Skeletal muscle satellite cell (primary cell): ENCODE results near the gene RPLP2.
A peak's percentile ranks its signal among the peaks of the same experiment; 100 is the strongest.

Experiments
- H3K27me3 ChIP-seq: 2 replicates; pipeline ENCODE4 v1.7.0; 2013; ENCODE audit warnings: low read length; ENCODE audit not compliant: control insufficient read depth, insufficient read depth
- H3K36me3 ChIP-seq: 2 replicates; pipeline ENCODE4 v1.7.0; 2013; ENCODE audit warnings: mild to moderate bottlenecking, control low read depth, low read length; ENCODE audit not compliant: insufficient read depth
- H3K4me1 ChIP-seq: 2 replicates; pipeline ENCODE4 v1.7.0; 2013; ENCODE audit warnings: low read length; ENCODE audit not compliant: control insufficient read depth, insufficient read depth
- H3K4me2 ChIP-seq: 2 replicates; pipeline ENCODE4 v1.7.0; 2013; ENCODE audit warnings: mild to moderate bottlenecking, low read length
- H3K4me3 ChIP-seq: 2 replicates; pipeline ENCODE4 v1.7.0; 2013; ENCODE audit warnings: low read length
- H3K9ac ChIP-seq: 2 replicates; pipeline ENCODE4 v1.7.0; 2013; ENCODE audit warnings: mild to moderate bottlenecking, low read depth, low read length, moderate library complexity
- H3K9me3 ChIP-seq: replicated peaks from 2 replicates; pipeline ENCODE4 v1.7.0; 2013; ENCODE audit warnings: mild to moderate bottlenecking, control low read depth, low read length

The RPLP2 gene

DNA sequence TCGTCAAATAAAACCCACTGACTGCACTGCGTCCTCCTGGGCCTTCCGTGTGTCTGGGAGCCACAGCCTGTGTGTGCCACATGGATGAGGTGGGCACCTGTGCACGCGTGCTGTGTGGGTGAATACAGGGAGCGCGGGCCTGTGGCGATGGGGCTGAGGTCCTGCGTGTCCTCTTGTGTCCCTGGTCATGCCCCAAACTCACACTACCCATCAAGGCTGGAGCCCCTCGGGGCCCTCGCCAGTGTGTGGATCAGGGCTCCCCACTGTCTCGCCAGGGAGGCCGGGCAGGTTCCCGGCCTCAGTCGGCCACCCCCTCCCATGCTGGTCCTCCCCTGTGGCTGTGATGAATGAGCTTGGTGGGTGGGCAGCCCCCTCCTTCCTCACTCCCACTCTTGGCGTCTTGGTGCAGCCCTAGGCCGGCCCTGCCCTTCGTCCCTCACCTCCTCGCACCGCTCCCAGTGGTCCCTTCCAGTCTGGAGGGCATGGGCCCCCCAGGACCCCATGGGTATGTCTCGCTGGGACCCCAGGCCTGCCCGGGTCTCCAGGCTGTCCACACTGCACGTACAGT, 22.3 kb downstream of the RPLP2 start:
- H3K36me3 ChIP-seq = peaks cover 13% of the 10 kb centered on the region
- peak overlapping the region; percentile 73 for H3K9ac ChIP-seq
- H3K4me2 ChIP-seq = peak overlapping the region; percentile 98
- H3K4me1 ChIP-seq = peaks cover 72% of the 10 kb centered on the region
- H3K4me3 ChIP-seq = peak overlapping the region; percentile 77
- H3K9me3 ChIP-seq = no peaks in the 10 kb centered on the region
- H3K27me3 ChIP-seq = peaks cover 2% of the 10 kb centered on the region

DNA sequence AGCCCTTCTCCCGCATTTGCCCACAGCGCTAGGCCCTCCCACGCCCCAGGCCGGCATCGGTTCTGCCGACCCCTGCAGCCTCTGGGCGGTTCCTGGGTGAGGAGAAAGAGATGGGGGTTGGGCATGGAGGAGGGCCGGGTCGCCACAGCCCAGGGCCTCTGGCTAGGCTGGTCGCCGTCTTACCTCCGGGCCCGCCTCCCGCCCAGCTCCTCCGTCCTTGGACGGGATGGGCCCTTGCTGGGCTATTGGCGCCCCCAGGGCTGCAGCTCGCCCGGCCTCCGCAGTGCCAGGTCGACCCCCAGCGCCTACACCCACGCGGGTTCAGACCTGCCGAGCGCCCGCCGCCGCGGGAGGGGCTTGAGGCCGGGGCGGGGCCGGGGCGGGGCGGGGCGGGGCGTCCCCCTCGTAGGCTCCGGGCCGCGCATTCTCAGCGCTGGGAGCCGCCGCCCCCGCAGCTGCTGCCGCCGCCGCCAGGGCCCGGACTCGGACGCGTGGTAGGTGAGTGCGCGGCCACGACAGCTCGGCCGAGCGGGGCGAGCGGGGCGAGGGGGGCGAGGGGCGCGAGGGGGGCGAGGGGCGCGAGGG, 22.9 kb downstream of the RPLP2 start, which contains the start of gene CD151:
Gene CD151 (plus strand): TSS at position 424 of the 585 bp plus-strand sequence. CDS start 3,118 bp downstream, outside the sequence.
- Histone ChIP-seq H3K27me3 (peaks cover under 1% of the 10 kb centered on the region), H3K4me1 (peaks cover 72% of the 10 kb centered on the region), H3K36me3 (peaks cover 19% of the 10 kb centered on the region), H3K4me2 (peak within 1 kb of the TSS; percentile 98), H3K9me3 (no peaks in the 10 kb centered on the region), H3K4me3 (peak within 1 kb of the TSS; percentile 92), H3K9ac (peak within 1 kb of the TSS; percentile 97)

DNA sequence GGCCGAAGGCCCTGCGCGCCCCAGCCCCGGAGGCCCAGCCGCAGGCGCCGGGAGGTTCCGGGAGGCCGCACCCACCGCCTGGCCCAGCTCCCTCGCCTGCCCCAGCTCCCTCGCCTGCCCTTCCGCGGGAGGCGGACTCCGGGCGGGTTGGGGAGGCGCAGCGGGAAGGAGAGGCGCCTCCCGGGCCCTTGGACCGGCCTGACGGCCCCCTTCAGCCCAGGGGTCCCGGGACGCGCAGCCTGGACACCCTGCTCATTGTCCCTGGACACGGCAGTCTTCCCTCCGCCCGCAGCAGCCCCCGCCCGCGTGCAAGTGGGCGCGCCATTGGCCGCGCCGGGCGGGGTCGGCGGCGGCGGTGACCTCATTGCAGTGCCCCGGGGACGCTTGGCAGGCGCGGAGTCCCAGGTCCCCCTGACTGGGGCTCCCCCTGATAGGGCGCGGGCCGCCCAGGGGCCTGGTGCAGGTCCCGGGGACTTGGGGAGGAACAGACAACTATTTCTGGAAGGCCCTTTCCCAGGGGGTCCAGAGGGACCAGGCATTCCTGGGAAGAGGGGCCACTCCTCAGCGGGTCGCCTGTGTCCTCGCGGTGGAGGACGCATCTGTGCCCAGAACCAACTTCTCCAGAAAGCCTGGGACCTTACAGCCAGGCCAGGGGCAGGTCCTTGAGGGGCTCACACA, 23.5 kb downstream of the RPLP2 start:
- Histone ChIP-seq H3K9ac (peak overlapping the region; percentile 97), H3K4me2 (peak overlapping the region; percentile 97), H3K4me1 (peaks cover 76% of the 10 kb centered on the region), H3K27me3 (no peaks in the 10 kb centered on the region), H3K36me3 (peaks cover 24% of the 10 kb centered on the region), H3K9me3 (no peaks in the 10 kb centered on the region), H3K4me3 (peak overlapping the region; percentile 92)

DNA sequence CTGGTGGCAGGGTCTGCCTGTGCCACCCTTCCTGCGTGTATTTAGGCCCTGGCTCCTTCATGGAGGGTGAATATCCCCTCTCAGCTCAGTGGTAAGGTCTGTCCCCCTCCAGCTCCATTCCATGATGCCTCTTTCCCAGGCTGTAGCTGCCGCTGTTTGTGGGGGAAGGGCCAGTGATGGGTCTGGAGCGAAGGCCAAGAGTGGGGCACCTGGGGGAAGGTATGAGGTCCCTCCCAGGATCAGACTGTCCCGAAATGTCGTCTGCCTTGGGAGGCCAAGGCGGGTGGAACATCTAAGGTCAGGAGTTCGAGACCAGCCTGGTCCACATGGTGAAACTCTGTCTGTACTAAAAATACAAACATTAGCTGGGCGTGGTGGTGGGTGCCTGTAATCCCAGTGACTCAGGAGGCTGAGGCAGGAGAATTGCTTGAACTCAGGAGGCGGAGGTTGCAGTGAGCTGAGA, 24.1 kb downstream of the RPLP2 start:
- H3K9ac ChIP-seq = peak overlapping the region; percentile 97
- no peaks in the 10 kb centered on the region for H3K9me3 ChIP-seq
- peaks cover 30% of the 10 kb centered on the region for H3K36me3 ChIP-seq
- no peaks in the 10 kb centered on the region for H3K27me3 ChIP-seq
- H3K4me1 ChIP-seq = peaks cover 79% of the 10 kb centered on the region
- H3K4me3 ChIP-seq = peak overlapping the region; percentile 92
- H3K4me2 ChIP-seq = peak overlapping the region; percentile 97

DNA sequence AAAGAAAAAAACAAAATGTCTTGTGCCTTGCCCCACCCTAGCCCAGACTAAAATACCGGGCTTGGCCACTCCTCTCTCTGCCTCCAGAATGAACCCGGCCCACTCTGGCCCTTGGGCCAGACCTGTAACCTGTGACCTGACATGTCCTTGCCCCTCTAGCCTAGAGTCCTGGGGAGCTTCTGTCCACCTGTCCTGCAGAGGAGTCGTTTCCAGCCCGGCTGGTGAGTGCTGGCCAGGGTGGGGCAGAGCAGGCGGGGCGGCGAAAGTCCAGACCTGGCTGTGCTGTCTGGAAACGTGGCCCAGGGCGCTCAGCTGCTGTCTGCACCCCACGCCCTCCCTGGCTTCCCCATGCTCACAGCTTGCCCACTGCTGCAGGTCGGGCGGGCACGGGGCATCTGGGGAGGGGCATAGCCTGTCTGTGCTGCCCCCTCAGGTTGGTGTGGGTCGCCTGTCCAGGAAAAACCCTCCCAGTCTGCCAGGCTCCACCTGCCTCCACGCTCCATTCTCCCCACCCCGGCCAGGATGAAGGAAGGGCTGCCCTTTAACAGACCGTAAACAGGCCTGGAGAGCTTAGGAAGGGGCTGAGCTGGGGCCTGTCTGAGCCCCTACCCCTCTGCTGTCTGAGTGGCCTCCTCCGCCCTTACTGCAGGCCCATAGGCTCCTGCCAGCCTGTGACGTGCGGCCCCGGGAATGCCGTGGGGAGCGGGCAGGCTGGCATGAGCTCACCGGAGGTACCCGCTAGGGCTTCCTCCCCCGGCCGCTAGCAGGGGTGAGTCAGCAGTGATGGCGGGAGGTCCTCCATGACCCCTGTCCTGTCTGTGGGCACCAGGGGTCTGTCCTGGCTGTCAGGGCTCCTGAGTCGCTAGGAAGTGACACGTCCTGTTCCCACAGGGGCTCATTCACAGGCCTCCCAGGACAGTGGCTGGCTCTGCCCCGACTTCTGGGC, 24.9 kb downstream of the RPLP2 start:
- Histone ChIP-seq H3K4me1 (peaks cover 78% of the 10 kb centered on the region), H3K4me3 (peak overlapping the region; percentile 92), H3K36me3 (peaks cover 38% of the 10 kb centered on the region), H3K9ac (peak overlapping the region; percentile 97), H3K4me2 (peak overlapping the region; percentile 97), H3K9me3 (no peaks in the 10 kb centered on the region), H3K27me3 (no peaks in the 10 kb centered on the region)

DNA sequence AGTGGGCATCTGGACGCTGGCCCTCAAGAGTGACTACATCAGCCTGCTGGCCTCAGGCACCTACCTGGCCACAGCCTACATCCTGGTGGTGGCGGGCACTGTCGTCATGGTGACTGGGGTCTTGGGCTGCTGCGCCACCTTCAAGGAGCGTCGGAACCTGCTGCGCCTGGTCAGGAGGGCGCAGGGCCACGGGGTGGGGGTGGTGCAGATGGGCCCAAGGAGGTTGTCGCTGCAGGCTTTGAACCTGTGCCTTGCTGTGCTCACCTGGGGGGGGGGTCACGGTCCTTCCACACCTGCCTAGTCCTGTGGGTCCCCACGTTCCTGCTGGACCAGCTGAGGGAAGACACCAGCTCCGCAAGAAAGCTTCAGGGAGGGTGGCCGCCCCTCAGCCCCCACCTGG, 26.5 kb downstream of the RPLP2 start:
- Histone ChIP-seq H3K4me1 (peaks cover 76% of the 10 kb centered on the region), H3K4me2 (no peak overlapping the region), H3K9me3 (no peaks in the 10 kb centered on the region), H3K36me3 (peaks cover 54% of the 10 kb centered on the region), H3K27me3 (no peaks in the 10 kb centered on the region), H3K9ac (no peak overlapping the region), H3K4me3 (no peak overlapping the region)

DNA sequence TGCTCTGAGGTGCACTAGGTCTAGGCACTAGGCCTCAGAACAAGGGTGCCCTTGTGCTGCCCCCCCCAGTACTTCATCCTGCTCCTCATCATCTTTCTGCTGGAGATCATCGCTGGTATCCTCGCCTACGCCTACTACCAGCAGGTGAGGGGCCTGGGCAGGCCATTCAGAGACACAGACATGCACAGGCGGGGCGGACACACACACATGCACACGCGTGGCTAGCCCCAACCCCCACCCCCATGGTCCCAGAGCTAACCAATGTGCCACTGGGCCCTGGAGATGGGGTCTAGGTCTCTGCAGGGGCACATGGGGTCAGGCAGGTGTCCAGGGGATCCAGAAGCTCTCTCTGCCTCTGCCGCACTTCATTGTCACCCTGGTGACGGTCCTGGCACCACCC, 26.9 kb downstream of the RPLP2 start:
- no peak overlapping the region for H3K4me3 ChIP-seq
- H3K9me3 ChIP-seq = no peaks in the 10 kb centered on the region
- no peak overlapping the region for H3K4me2 ChIP-seq
- no peak overlapping the region for H3K9ac ChIP-seq
- H3K27me3 ChIP-seq = no peaks in the 10 kb centered on the region
- peaks cover 72% of the 10 kb centered on the region for H3K4me1 ChIP-seq
- peaks cover 55% of the 10 kb centered on the region for H3K36me3 ChIP-seq

DNA sequence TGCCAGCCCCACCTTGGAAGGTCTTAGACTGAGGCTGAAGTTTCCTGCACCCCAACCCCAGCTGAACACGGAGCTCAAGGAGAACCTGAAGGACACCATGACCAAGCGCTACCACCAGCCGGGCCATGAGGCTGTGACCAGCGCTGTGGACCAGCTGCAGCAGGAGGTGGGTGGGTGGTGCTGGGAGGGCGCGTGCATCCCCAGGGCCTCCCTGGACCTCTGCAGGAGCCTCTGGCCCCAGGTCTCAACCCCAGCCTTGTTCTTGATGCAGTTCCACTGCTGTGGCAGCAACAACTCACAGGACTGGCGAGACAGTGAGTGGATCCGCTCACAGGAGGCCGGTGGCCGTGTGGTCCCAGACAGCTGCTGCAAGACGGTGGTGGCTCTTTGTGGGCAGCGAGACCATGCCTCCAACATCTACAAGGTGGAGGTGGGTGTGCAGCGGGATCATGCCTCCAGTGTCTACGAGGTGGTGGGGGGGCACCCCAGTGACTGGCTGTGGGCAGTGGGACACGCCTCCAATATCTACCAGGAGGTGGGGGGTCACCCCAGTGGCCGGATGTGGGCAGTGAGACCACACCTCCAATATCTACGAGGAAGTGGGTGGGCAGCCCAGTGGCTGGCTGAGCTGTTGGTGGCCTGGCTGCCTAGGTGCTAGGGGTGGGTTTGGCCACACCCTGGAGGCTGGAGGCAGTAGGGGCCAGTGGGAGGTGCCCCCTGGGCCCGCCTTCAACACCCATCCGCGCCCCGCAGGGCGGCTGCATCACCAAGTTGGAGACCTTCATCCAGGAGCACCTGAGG, 27.6 kb downstream of the RPLP2 start:
- Histone ChIP-seq H3K9me3 (no peaks in the 10 kb centered on the region), H3K9ac (no peak overlapping the region), H3K27me3 (no peaks in the 10 kb centered on the region), H3K4me2 (no peak overlapping the region), H3K4me3 (no peak overlapping the region), H3K36me3 (peaks cover 55% of the 10 kb centered on the region), H3K4me1 (peaks cover 65% of the 10 kb centered on the region)

DNA sequence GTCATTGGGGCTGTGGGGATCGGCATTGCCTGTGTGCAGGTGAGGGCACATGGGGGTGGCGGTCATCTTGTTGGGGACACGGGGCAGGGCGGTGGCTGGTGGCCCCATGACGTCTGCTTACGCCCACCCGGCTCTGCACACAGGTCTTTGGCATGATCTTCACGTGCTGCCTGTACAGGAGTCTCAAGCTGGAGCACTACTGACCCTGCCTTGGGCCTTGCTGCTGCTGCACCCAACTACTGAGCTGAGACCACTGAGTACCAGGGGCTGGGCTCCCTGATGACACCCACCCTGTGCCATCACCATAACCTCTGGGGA, 28.2 kb downstream of the RPLP2 start:
- Histone ChIP-seq H3K4me1 (peaks cover 63% of the 10 kb centered on the region), H3K9ac (no peak overlapping the region), H3K36me3 (peaks cover 55% of the 10 kb centered on the region), H3K27me3 (no peaks in the 10 kb centered on the region), H3K4me2 (no peak overlapping the region), H3K9me3 (no peaks in the 10 kb centered on the region), H3K4me3 (no peak overlapping the region)

DNA sequence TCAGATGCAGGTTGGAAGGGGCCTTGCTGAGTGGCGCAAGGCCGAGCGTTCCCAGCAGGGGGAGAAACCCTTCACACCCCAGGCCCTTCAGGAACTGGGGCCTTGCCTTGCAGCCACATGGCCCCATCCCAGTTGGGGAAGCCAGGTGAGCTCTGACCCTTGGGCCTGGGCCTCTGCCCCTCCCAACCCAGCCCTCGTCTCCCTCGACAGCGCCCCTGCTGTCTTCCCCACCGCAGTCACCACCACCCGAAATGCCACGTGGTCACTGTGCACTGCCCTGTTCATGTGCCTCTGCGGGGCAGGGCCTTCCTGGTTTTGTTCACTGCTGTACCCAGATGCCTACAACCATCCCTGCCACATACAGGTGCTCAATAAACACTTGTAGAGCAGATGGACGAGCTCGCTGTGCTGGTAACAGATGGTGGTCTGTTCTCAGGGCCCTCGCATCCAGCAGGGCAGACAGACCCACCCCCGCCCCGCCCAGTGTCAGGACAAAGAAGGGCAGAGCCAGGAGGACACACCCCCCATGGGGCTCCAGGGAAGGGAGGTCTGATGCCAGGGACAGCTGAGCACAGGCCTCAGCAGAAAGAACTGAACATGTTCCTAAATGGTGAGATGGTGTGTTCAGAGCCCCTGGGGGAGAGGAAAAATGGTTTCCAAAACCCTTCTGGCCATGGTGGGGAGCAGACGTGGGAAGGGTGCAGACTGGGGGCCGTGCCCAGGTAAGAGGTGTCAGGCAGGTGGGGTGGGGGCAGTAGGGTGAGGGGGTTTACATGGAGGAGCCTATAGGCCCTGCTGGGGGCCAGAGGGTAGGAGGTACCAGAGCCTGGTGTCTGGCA, 28.9 kb downstream of the RPLP2 start:
- no peaks in the 10 kb centered on the region for H3K9me3 ChIP-seq
- peak overlapping the region; percentile 38 for H3K9ac ChIP-seq
- H3K36me3 ChIP-seq = peaks cover 55% of the 10 kb centered on the region
- H3K4me1 ChIP-seq = peaks cover 64% of the 10 kb centered on the region
- H3K4me2 ChIP-seq = peak overlapping the region; percentile 8
- H3K27me3 ChIP-seq = no peaks in the 10 kb centered on the region
- no peak overlapping the region for H3K4me3 ChIP-seq
